ENCODE data around the gene CT55.

GRCh38 chrX:135194684-135195083 is 23.5 kb upstream of the CT55 start:
- TF ChIP-seq POLR2AphosphoS5 (IDR thresholded peaks at IDR 0.05; ENCODE audit: low read depth, low read length) (no peak), CTCF (IDR thresholded peaks at IDR 0.05) (no peak), SIN3A (IDR thresholded peaks at IDR 0.05; ENCODE audit: borderline replicate concordance, insufficient read depth, low read depth, low read length) (no peak), REST (IDR thresholded peaks at IDR 0.05; ENCODE audit: insufficient read depth in 1 of 2, low read depth in 2 of 2, low read length in 1 of 2) (no peak)
